H1 (cell line): ENCODE results near the gene BGN. TPM values are rescaled to one million over a fixed set of nuclear protein-coding genes. Genes with fewer than 3 reads are reported as not detected.

Experiments
- HDAC2 ChIP-seq, 2 experiments: fragments of 300-600 bp in 1 of 2; sonication (generic) in 1 of 2; IDR thresholded peaks; 2 replicates each; pipeline ENCODE4 v1.6.1; 2011 to 2012; ENCODE audit warnings: low read depth in 2 of 2, low read length in 2 of 2, mild to moderate bottlenecking in 2 of 2, moderate library complexity in 2 of 2, borderline replicate concordance in 1 of 2, inconsistent platforms in 1 of 2
- polyA plus RNA-seq, 7 experiments: library from polyadenylated mRNA; depleted of rRNA in 3 of 7; stranded (reverse) in 5 of 7; unstranded in 2 of 7; fragments of >200 nt in 5 of 7; fragments of 200-250 nt in 2 of 7; gene quantifications; 1 replicate in 5 of 7; 2 replicates in 1 of 7; 4 replicates in 1 of 7; pipeline versions ENCODE4 v1.2.1 to v1.2.3, GENCODE V29; 2011 to 2013; ENCODE audit warnings: missing spikeins in 2 of 7, mixed read lengths in 2 of 7
- total RNA-seq: library from RNA; stranded (reverse); fragmentation: NEBNext Ultra II Directional; extraction: Animal tissue kit (Norgen Biotek cat#: 25700); gene quantifications from 2 replicates; pipeline ENCODE4 v1.2.1, GENCODE V29; 2021

Gene BGN
- total and polyA plus RNA-seq, 2 of the 8 experiments (the other 6 are each of a cell fraction or from before 2014, with no cell fraction given) = 1.8 to 2.4 TPM

DNA sequence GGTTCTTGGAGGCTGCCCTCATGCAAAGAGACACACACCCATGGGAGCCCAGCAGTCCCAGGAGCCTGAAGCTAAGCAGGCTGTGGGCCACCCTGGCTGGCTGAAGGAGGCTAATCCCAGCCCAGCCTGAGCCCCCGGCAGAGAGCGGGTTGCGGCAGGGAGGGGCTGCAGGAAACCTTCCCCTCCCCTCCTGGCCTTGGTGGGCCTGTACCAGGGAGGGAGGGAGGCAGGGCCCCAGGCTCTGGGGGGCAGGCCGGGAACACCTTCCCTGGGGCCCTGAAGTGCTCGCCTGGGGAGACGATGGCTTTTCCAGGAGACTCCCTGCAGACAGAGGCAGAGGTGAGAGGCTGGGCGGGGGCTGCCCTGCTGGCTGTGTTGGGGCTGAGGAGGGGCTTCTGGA is 3.7 kb downstream of the BGN start (continued):
- TF ChIP-seq HDAC2 (IDR thresholded peaks at IDR 0.05; ENCODE audit: borderline replicate concordance in 1 of 2, low read depth in 2 of 2, low read length in 2 of 2) = no peak
